ENCODE results near the gene ABHD2.

DNA sequence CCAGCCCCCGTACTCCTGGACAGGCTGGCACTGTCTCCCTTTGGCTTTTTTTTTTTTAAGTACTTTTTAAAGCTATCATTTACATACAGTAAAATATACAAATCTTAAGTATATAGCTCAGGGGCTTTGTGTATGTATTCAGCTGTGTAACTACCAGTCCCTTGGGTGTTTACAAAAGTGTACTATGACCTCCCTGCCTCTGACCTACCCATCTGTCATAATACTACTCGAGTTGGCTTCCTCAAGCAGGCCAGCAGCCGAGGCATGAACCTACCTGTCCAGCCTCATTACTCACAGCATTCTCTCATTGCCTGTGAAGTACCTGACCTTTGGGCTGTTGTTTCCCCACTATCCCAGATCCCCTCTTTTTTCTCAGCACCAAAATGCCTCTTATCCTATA lies 33.2 kb downstream of the ABHD2 start:
- TF ChIP-seq, protein P1, sequence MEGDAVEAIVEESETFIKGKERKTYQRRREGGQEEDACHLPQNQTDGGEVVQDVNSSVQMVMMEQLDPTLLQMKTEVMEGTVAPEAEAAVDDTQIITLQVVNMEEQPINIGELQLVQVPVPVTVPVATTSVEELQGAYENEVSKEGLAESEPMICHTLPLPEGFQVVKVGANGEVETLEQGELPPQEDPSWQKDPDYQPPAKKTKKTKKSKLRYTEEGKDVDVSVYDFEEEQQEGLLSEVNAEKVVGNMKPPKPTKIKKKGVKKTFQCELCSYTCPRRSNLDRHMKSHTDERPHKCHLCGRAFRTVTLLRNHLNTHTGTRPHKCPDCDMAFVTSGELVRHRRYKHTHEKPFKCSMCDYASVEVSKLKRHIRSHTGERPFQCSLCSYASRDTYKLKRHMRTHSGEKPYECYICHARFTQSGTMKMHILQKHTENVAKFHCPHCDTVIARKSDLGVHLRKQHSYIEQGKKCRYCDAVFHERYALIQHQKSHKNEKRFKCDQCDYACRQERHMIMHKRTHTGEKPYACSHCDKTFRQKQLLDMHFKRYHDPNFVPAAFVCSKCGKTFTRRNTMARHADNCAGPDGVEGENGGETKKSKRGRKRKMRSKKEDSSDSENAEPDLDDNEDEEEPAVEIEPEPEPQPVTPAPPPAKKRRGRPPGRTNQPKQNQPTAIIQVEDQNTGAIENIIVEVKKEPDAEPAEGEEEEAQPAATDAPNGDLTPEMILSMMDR (IDR thresholded peaks at IDR 0.05 in 4 of 5, conservative IDR thresholded peaks at IDR 0.05 in 1 of 5): no peak
- no peak for TF ChIP-seq POLR2A (IDR thresholded peaks at IDR 0.05)

Data from gastrocnemius medialis (tissue), 4 donors.